Fibroblast of lung (primary cell): ENCODE data around the gene FBXO41. TPM values are rescaled to one million over a fixed set of nuclear protein-coding genes. Genes with fewer than 3 reads are reported as not detected.

ENCODE experiments used
- DNase-seq, 2 donors: peaks; one replicate each; pipeline versions ENCODE4 v3.0.0 to v3.0.0-alpha.2; 2010; ENCODE audit warnings: low read depth in 2 of 2
- H2AFZ ChIP-seq: 2 replicates; pipeline ENCODE4 v1.5.1; 2012; ENCODE audit warnings: low read length, control low read depth, inconsistent platforms
- H3K27ac ChIP-seq: 2 replicates; pipeline ENCODE4 v1.5.1; 2011; ENCODE audit warnings: low read length, control low read depth; ENCODE audit not compliant: insufficient read depth
- H3K27me3 ChIP-seq: 2 replicates; pipeline ENCODE4 v1.5.1; 2011; ENCODE audit warnings: mild to moderate bottlenecking, low read length; ENCODE audit not compliant: control insufficient read depth, insufficient read depth
- H3K36me3 ChIP-seq: 2 replicates; pipeline ENCODE4 v1.5.1; 2011; ENCODE audit warnings: low read length; ENCODE audit not compliant: control insufficient read depth, insufficient read depth
- H3K4me1 ChIP-seq: 2 replicates; pipeline ENCODE4 v1.5.1; 2011; ENCODE audit warnings: low read length; ENCODE audit not compliant: control insufficient read depth, insufficient read depth; ENCODE audit errors: extremely low read depth
- H3K4me2 ChIP-seq: 2 replicates; pipeline ENCODE4 v1.5.1; 2011; ENCODE audit warnings: low read length, control low read depth; ENCODE audit not compliant: insufficient read depth; ENCODE audit errors: extremely low read depth
- H3K4me3 ChIP-seq, 4 experiments: fragments of 200-600 bp in 1 of 4; sonication (generic) in 1 of 4; replicated peaks in 1 of 4; 2 replicates each; pipeline ENCODE4 v1.5.1; 2011 to 2016; ENCODE audit warnings: low read length in 4 of 4, low read depth in 3 of 4, mild to moderate bottlenecking in 3 of 4, control low read depth in 2 of 4, inconsistent platforms in 1 of 4, mixed read lengths in 1 of 4; ENCODE audit not compliant: insufficient read depth in 1 of 4; ENCODE audit errors: control extremely low read depth in 1 of 4
- H3K79me2 ChIP-seq: 2 replicates; pipeline ENCODE4 v1.5.1; 2012; ENCODE audit warnings: mild to moderate bottlenecking, low read length, inconsistent platforms; ENCODE audit not compliant: control insufficient read depth, insufficient read depth
- H3K9ac ChIP-seq: 2 replicates; pipeline ENCODE4 v1.5.1; 2011; ENCODE audit warnings: mild to moderate bottlenecking, low read length, control low read depth; ENCODE audit not compliant: insufficient read depth
- H3K9me3 ChIP-seq: 2 replicates; pipeline ENCODE4 v1.5.1; 2012; ENCODE audit warnings: low read depth, low read length; ENCODE audit not compliant: control insufficient read depth, insufficient read depth
- H4K20me1 ChIP-seq: 2 replicates; pipeline ENCODE4 v1.5.1; 2011; ENCODE audit warnings: low read length; ENCODE audit not compliant: control insufficient read depth, insufficient read depth; ENCODE audit errors: extremely low read depth
- EZH2 ChIP-seq: IDR thresholded peaks from 2 replicates; pipeline ENCODE4 v1.5.1; 2012; ENCODE audit warnings: low read length, control low read depth, mild to moderate bottlenecking; ENCODE audit errors: missing control alignments
- polyA plus RNA-seq, 2 donors: library from polyadenylated mRNA; depleted of rRNA in 1 of 2; stranded (reverse) in 1 of 2; unstranded in 1 of 2; fragments of >200 nt; gene quantifications; 2 replicates each; pipeline ENCODE4 v1.2.1, GENCODE V29; 2011 to 2012; ENCODE audit warnings: missing spikeins in 1 of 2
- total RNA-seq: library from RNA; depleted of rRNA; stranded (reverse); fragments of >200 nt; gene quantifications from 2 replicates; pipeline ENCODE4 v1.2.1, GENCODE V29; 2014
- TF ChIP-seq, protein P1 (sequence below), 2 donors: IDR thresholded peaks in 1 of 2; conservative IDR thresholded peaks in 1 of 2; 1 replicate in 1 of 2; 2 replicates in 1 of 2; pipeline ENCODE4 v1.5.1; 2011 to 2012; ENCODE audit warnings: low read length in 2 of 2, control low read depth in 1 of 2, inconsistent platforms in 1 of 2, low read depth in 1 of 2, mild to moderate bottlenecking in 1 of 2

The FBXO41 gene
- total and polyA plus RNA-seq, 2 donors (not counting 1 experiment from before 2014, with no cell fraction given) = 0.51 to 1.2 TPM

DNA sequence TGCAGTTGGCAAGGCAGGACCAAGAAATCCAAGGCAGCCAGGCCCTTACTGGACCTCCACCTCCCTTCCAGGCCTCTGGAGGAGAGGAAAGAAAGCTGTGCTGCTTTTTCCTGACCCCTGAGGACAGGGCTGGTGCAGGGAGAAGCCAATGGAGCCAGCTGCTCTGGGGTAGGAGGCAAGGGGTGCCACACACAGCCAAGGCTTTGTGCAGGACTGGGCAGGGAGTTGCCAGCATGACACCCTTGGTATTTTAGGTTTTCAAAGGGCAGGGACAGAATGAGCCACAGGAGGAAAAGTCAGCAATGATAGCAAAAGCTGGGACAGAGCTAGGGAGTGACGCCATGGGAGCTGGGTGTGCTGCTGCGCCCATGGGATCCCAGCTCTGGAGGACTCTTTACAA lies 27.3 kb downstream of the FBXO41 start:
- Histone ChIP-seq H3K79me2 (no peaks in the 10 kb centered on the region), H2AFZ (no peak overlapping the region), H3K9me3 (no peaks in the 10 kb centered on the region), H3K4me1 (no peaks in the 10 kb centered on the region), H3K4me2 (no peak overlapping the region), H4K20me1 (no peaks in the 10 kb centered on the region), H3K27ac (no peak overlapping the region), H3K36me3 (peaks cover 8% of the 10 kb centered on the region), H3K27me3 (no peaks in the 10 kb centered on the region), H3K9ac (no peak overlapping the region), H3K4me3 (no peak overlapping the region)
- no peak for DNase-seq
- TF ChIP-seq, protein P1, sequence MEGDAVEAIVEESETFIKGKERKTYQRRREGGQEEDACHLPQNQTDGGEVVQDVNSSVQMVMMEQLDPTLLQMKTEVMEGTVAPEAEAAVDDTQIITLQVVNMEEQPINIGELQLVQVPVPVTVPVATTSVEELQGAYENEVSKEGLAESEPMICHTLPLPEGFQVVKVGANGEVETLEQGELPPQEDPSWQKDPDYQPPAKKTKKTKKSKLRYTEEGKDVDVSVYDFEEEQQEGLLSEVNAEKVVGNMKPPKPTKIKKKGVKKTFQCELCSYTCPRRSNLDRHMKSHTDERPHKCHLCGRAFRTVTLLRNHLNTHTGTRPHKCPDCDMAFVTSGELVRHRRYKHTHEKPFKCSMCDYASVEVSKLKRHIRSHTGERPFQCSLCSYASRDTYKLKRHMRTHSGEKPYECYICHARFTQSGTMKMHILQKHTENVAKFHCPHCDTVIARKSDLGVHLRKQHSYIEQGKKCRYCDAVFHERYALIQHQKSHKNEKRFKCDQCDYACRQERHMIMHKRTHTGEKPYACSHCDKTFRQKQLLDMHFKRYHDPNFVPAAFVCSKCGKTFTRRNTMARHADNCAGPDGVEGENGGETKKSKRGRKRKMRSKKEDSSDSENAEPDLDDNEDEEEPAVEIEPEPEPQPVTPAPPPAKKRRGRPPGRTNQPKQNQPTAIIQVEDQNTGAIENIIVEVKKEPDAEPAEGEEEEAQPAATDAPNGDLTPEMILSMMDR (conservative IDR thresholded peaks at IDR 0.05 in 1 of 2, IDR thresholded peaks at IDR 0.05 in 1 of 2; ENCODE audit: low read depth in 1 of 2, low read length in 2 of 2) = no peak
- TF ChIP-seq EZH2 = no peak

DNA sequence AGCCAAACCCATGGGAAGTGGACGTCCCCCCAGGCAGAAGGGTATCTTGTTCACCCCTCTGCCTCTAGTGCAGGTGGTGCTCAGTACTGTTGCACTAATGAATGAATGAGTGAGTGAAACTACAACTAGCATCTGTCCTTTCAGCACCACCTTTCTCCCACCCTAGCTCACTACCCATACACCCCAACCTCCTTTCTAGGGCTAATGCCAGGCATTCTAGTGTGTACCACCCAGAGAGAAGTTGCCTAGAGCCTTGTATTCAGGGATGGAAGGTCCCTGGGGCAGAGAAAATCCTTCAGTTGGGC lies 27.7 kb downstream of the FBXO41 start:
- no peak overlapping the region for H3K9ac ChIP-seq
- H3K4me3 ChIP-seq = no peak overlapping the region
- H3K79me2 ChIP-seq = no peaks in the 10 kb centered on the region
- H3K4me2 ChIP-seq = no peak overlapping the region
- H3K4me1 ChIP-seq = no peaks in the 10 kb centered on the region
- H4K20me1 ChIP-seq = no peaks in the 10 kb centered on the region
- H2AFZ ChIP-seq = no peak overlapping the region
- peaks cover 8% of the 10 kb centered on the region for H3K36me3 ChIP-seq
- no peaks in the 10 kb centered on the region for H3K9me3 ChIP-seq
- no peaks in the 10 kb centered on the region for H3K27me3 ChIP-seq
- no peak for DNase-seq
- H3K27ac ChIP-seq = no peak overlapping the region
- TF ChIP-seq, protein P1 (conservative IDR thresholded peaks at IDR 0.05 in 1 of 2, IDR thresholded peaks at IDR 0.05 in 1 of 2; ENCODE audit: low read depth in 1 of 2, low read length in 2 of 2) = no peak
- TF ChIP-seq EZH2 = no peak

DNA sequence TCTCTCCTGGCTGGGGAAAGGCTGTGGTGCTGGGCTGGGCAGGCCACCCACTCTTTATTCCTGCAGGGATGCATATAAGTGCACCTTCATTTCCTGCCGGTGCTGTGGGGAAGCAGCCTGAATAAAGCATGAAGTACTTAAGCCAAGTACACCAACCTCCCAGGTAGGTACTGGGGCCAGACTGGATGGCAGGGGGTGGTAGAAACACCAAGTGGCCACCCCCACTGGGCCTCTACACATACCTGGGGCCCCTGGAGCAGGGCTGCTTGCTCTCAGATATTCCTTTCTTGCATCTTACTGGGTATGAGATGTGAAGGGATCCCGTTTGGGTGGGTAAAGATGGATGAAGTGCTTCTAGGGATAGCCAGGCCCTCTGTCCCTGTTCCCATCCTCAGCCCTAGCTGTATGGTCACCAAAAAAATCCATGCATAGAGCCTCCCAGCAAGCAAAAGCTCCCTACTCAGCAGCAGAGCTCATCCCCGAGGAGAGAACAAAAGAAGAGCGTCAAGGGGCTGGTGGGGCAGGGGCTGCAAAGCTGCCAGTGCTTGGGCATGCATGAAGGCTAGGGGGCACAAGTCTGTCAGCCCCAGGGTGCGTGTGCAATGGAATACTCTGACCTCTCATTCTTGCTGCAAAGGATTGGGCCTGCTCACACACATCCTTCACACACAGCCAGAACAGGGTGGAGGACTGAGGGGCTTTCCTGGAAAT lies 28.2 kb downstream of the FBXO41 start:
- Histone ChIP-seq H3K79me2 (no peaks in the 10 kb centered on the region), H3K4me1 (no peaks in the 10 kb centered on the region), H4K20me1 (no peaks in the 10 kb centered on the region), H3K36me3 (peaks cover 11% of the 10 kb centered on the region), H3K4me2 (no peak overlapping the region), H3K9ac (no peak overlapping the region), H3K27me3 (no peaks in the 10 kb centered on the region), H3K4me3 (no peak overlapping the region), H2AFZ (no peak overlapping the region), H3K27ac (no peak overlapping the region), H3K9me3 (no peaks in the 10 kb centered on the region)
- DNase-seq = no peak
- TF ChIP-seq EZH2 = no peak
- TF ChIP-seq, protein P1 (conservative IDR thresholded peaks at IDR 0.05 in 1 of 2, IDR thresholded peaks at IDR 0.05 in 1 of 2; ENCODE audit: low read depth in 1 of 2, low read length in 2 of 2) = no peak
